ENCODE results near the gene RABEP1.

GRCh38 chr17:5291683-5292350, 9.7 kb downstream of the RABEP1 start:
- TF ChIP-seq CTCF (IDR thresholded peaks at IDR 0.05) (no peak), POLR2A (IDR thresholded peaks at IDR 0.05) (no peak)

Measured in lower leg skin (tissue), 3 donors.